GM18520 (cell line): Measurements from ENCODE around the gene GRIA4.
"Not testable (repeated sequence)": the region's sequence is repeated elsewhere in the genome, so short reads cannot be mapped to it uniquely, and the experiment has no call there.

ENCODE experiments used
- ATAC-seq: cut with Tn5 transposase; IDR thresholded peaks from one replicate; pipeline ENCODE4 v1.9.1; 2021; ENCODE audit not compliant: unreplicated experiment

The GRIA4 gene

DNA sequence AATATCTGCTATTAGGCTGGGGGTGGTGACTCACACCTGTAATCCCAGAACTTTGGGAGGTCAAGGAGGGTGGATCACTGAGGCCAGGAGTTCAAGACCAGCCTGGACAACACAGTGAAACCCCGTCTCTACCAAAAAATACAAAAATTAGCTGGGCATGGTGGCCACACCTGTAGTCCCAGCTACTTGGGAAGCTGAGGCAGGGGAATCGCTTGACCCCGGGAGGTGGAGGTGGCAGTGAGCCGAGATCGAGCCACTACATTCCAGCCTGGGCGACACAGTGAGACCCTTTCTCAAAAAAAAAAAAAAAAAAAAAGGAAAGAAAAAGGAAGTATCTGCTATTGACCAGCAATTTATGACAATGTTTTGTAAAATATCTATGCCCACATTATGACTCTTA is 176.0 kb downstream of the GRIA4 start:
- not testable (repeated sequence) for ATAC-seq

DNA sequence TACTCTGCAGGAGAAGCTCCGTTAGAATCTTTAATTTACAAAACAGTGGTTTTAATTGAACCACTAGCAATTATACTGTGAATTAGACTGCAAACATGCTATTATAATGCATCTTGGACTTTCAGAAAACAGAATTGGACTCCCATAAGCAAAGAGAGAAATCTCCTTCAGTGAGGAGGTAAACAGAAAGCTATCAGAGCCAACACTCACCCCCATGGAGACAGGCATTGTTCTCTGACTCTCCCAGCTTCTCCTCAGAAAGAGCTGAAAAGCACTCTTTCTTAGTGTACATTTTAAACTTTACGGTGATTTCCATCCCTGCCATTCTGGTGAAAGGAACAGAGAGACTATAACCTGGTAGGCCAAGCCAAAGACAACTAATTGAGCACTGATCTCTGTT is 176.9 kb downstream of the GRIA4 start:
- ATAC-seq = no peak

GRCh38 chr11:105789579-105790420 is 179.9 kb downstream of the GRIA4 start:
- no peak for ATAC-seq

- no peak for ATAC-seq
Observed at GRCh38 chr11:105790840-105791239, 181.0 kb downstream of the GRIA4 start.

DNA sequence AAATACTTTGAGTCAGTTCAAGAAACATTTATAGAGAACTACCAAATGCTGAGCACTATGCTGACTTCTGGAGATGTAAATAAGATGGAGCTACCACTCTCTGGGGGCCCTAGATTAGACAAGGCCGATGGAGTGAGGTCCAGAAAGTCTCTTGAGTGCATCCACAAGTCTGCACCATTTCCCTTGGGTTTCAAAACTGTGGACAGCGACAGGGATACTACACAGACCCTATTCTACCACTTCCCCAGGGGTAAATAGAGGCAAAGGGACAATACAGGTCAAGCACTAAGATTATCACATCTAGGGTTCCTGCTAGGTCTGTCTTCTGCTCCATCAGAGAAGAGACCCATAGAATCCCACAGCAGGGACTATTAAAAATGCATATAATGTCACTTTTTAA is 183.2 kb downstream of the GRIA4 start:
- ATAC-seq = no peak

DNA sequence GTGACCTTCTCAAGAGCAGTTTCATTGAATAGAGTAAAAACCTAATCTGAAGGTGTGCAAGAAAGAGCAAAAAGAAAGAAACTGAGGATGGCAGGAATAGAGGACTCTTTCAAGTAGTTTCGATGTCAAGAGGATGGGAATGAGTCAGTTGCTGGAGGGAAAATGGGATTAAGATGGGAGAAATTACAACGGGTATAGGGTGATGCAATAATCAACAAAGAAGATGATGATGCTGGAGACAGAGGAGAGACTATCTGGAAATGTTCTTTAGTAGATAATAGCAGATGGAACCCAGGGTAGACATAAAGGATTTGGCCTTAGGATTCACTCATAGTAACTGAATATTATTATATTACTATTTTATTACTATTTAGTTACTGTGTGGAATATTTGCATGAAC is 189.4 kb downstream of the GRIA4 start:
- no peak for ATAC-seq

GRCh38 chr11:105799728-105800462 is 190.0 kb downstream of the GRIA4 start:
- ATAC-seq = no peak

GRCh38 chr11:105802390-105802789 is 192.5 kb downstream of the GRIA4 start:
- ATAC-seq = no peak

GRCh38 chr11:105811242-105811641 is 201.4 kb downstream of the GRIA4 start:
- ATAC-seq = no peak

- no peak for ATAC-seq
Observed at GRCh38 chr11:105821372-105821771, 211.5 kb downstream of the GRIA4 start.

DNA sequence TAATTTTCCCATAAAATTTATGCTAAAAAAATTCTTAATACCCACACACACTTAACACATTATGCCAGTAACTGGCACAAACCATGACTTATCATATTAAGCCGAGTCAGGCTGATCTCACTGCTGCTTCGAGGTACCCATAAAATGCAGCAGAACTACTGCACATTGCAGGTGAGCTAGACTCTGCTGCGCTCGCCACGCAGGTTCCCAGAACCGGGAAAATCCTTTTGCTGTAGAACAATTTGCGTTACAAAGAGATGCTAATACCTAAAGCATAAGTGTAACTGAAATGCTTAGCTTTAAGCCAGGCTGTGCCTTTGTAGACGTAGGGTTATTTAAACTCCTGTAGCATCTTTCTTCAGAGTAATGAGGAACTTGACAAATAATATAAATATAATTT is 211.9 kb downstream of the GRIA4 start:
- no peak for ATAC-seq

DNA sequence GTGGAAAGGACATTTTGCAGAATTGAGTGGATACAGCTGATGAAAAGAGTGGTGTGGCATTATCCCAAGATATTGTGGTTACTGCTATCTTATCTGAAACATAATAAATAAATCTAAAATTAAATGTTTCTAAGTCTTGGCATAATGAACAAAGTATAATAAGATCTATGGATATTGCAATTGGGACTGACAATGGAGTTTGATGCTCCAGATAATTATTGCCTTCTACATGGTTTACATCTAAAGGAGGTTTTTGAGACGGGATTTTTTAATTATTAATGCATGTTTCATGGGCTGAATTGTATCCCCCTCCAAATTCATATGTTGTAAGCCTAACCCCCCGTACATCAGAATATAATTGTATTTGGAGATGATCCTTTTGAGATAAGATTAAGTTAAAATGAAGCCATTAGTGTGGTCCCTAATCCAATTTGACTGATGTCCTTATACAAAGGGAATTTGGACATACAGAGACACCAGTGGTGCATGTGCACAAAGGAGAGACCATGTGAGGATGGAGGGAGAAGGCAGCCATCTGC is 213.7 kb downstream of the GRIA4 start:
- no peak for ATAC-seq

DNA sequence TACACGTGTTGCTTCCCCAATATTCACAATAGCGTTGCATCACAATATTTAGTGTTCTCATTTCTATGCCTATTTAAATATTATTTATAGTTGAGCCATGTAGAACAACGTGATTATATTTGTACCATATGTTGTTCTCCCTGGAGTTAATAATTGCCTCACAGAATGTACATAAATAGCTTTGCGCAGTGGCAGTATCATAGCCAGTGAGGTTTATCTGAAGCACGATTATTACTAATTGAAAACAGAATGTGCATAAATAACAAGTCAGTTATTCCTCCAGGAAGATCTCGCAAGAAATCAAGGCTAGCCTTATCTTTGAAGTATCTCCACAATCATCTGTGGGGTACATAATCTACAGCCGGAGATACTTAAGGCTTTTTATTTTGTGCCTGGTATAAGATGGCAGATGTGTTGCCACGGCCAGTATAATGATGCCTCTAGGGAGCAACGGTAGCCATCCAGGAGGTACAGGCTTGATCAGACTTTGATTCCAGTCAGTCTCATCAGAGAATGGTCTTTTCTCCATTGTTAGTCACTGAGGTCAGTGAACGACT is 214.7 kb downstream of the GRIA4 start:
- no peak for ATAC-seq

DNA sequence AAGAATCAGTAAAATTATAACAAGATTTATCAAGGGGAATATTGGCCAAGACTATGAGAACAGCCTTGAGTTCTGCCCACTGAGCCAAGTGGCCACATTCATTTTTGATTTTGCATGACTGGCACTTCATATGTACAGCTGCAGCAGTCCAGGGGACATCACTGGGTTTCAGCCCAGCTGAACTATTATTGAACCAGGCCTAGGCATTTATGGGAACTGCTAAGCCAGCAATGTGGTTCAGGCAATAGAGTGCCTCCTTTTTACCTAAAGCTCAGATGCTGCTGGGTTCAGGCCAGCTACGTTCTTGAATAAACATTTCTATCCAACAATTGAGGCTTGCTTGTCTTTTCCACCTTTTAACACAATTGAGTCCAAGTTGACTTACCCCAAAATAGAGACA is 215.3 kb downstream of the GRIA4 start:
- no peak for ATAC-seq

DNA sequence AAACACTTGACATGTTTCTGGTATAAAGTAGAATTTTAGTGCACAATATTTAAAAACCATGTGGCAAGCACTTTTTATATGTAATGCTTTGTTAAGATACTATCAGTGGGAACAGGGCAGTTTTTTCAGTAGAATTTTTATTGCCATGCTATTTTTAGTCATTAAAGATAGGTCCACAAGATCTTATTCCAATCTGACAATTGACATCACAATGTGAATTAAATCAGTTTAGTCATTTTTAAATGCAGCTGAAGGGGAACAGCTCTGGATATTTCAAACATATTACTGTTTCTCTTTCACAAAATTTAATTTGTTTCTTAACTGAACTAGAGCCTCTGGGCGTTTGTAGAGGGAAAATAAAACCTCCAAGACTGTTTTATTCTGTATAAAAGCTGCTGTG is 218.0 kb downstream of the GRIA4 start:
- ATAC-seq = no peak

DNA sequence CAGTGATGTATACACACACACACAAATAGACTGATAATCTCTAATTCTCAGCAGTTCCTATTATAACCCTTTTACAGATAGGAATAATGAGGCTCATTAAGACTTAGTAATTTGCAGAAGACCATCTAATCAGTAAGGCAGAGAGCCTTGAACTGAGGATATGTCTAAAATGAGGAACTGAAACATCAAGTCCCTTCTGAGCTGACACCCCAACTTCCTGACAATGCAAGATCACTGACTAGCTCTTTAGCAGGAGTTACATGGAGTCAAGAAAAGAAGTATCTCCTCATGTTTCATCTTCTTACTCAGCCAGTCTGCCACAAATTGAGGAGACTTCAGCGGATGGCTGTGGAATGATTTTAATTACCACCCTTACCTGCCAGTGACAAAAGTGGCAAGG is 219.2 kb downstream of the GRIA4 start:
- ATAC-seq = peak; percentile 90

GRCh38 chr11:105834461-105834860 is 224.6 kb downstream of the GRIA4 start:
- ATAC-seq = no peak

DNA sequence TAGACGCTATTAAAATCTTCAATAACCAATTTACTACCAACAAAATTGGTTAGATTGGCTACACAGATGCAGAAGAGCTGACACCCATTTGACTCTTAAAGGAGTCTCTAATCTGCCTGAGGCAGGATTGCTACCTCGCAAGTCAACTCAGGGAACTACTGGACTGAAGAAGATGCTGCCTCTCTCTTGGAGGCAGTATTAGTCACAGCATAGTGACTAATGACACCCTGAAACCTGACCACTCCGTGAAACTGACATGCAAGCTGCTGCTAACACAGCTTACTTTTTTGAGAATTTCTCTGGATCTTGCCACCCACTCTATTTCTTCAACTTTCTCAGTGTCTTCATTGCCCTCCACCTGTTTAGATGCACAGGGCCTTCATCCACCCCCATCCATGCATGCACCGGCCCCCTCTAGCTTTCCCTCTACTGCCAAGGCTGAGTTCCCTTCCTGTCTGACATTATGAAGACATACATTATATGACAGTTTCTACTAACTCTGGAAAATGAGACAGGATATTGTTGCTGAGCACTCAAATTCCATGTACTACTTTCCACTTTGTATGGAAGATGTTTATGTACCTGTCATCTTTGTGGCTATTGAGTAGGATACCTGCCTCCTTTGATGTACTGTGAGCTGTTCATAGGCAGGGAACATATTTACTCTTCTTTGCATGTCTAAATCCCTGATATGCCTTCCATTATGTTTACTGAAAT is 229.0 kb downstream of the GRIA4 start:
- ATAC-seq = no peak

- no peak for ATAC-seq
Observed at GRCh38 chr11:105840391-105840790, 230.5 kb downstream of the GRIA4 start.

DNA sequence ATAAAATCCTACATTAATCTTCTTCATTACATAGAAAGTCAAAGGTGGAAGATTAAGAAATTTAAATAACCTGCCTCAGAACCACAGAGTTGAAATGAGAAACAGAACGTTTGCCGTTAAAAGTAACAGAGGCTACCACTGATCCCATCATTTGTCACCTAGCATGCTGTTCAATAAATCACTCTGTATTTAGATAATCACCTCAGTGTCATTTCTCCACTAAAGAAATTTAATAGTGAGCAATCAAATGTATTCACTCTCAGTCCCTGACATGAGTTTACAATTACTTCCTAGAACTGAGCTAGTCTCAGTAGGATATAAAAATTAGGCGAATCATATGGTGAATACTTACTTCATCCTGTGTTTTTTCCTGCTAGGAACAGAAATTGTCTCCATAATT is 242.5 kb downstream of the GRIA4 start:
- ATAC-seq = no peak

- no peak for ATAC-seq
Observed at GRCh38 chr11:105854269-105854668, 244.4 kb downstream of the GRIA4 start.
